ENCODE data around the gene HSPA12B. TPM values are rescaled to one million over a fixed set of nuclear protein-coding genes. Genes with fewer than 3 reads are reported as not detected.
A peak's percentile ranks its signal among the peaks of the same experiment; 100 is the strongest.

Gene HSPA12B
- total RNA-seq, 2 donors from 2014 or later = 1.5 to 1.7 TPM

- no peak overlapping the region for H3K27ac ChIP-seq
- H3K27me3 ChIP-seq = peaks cover 15% of the 10 kb centered on the region
- no peak for DNase-seq
- H3K9me3 ChIP-seq = no peaks in the 10 kb centered on the region
- H3K9ac ChIP-seq (ENCODE audit: low read depth in 2 of 2, low read length in 2 of 2) = no peak overlapping the region
- H3K4me1 ChIP-seq = no peaks in the 10 kb centered on the region
- TF ChIP-seq CTCF (IDR thresholded peaks at IDR 0.05) = no peak
- H3K4me3 ChIP-seq = no peak overlapping the region
- intact Hi-C loops (cut with DNase I) = no loop called here
- H3K36me3 ChIP-seq = no peaks in the 10 kb centered on the region
Observed at GRCh38 chr20:3747471-3747870, 15.0 kb downstream of the HSPA12B start.

GRCh38 chr20:3748073-3748472, 15.6 kb downstream of the HSPA12B start:
- Histone ChIP-seq H3K9me3 (no peaks in the 10 kb centered on the region), H3K27ac (no peak overlapping the region), H3K4me3 (no peak overlapping the region), H3K9ac (ENCODE audit: low read depth in 2 of 2, low read length in 2 of 2) (no peak overlapping the region), H3K27me3 (peaks cover 15% of the 10 kb centered on the region), H3K4me1 (no peaks in the 10 kb centered on the region), H3K36me3 (no peaks in the 10 kb centered on the region)
- DNase-seq = no peak
- intact Hi-C loops (cut with DNase I) = no loop called here
- TF ChIP-seq CTCF (IDR thresholded peaks at IDR 0.05) = no peak

- intact Hi-C loops (cut with DNase I) = no loop called here
- Histone ChIP-seq H3K4me3 (no peak overlapping the region), H3K36me3 (no peaks in the 10 kb centered on the region), H3K27ac (no peak overlapping the region), H3K27me3 (peaks cover 15% of the 10 kb centered on the region), H3K9ac (ENCODE audit: low read depth in 2 of 2, low read length in 2 of 2) (no peak overlapping the region), H3K4me1 (no peaks in the 10 kb centered on the region), H3K9me3 (no peaks in the 10 kb centered on the region)
- DNase-seq = no peak
- TF ChIP-seq CTCF (IDR thresholded peaks at IDR 0.05) = no peak
Observed at GRCh38 chr20:3749087-3749688, 16.7 kb downstream of the HSPA12B start.

- no peak overlapping the region for H3K27ac ChIP-seq
- no peaks in the 10 kb centered on the region for H3K9me3 ChIP-seq
- H3K27me3 ChIP-seq = peaks cover 15% of the 10 kb centered on the region
- no peak overlapping the region for H3K9ac ChIP-seq (ENCODE audit: low read depth in 2 of 2, low read length in 2 of 2)
- H3K36me3 ChIP-seq = no peaks in the 10 kb centered on the region
- DNase-seq = no peak
- H3K4me1 ChIP-seq = no peaks in the 10 kb centered on the region
- intact Hi-C loops (cut with DNase I) = no loop called here
- H3K4me3 ChIP-seq = no peak overlapping the region
- peak; percentile 78 for TF ChIP-seq CTCF (IDR thresholded peaks at IDR 0.05)
Observed at GRCh38 chr20:3749689-3750531, 17.4 kb downstream of the HSPA12B start.

GRCh38 chr20:3751305-3751674, 18.8 kb downstream of the HSPA12B start:
- Histone ChIP-seq H3K9ac (ENCODE audit: low read depth in 2 of 2, low read length in 2 of 2) (no peak overlapping the region), H3K4me3 (peak overlapping the region; percentile 34), H3K4me1 (no peaks in the 10 kb centered on the region), H3K27me3 (peaks cover 15% of the 10 kb centered on the region), H3K27ac (no peak overlapping the region), H3K9me3 (no peaks in the 10 kb centered on the region), H3K36me3 (no peaks in the 10 kb centered on the region)
- TF ChIP-seq CTCF (IDR thresholded peaks at IDR 0.05) = no peak
- intact Hi-C loops (cut with DNase I) = no loop called here
- no peak for DNase-seq
